ENCODE measurements around the gene RAPH1. TPM values are rescaled to one million over a fixed set of nuclear protein-coding genes. Genes with fewer than 3 reads are reported as not detected.
"Not testable (repeated sequence)": the region's sequence is repeated elsewhere in the genome, so short reads cannot be mapped to it uniquely, and the experiment has no call there.

Gene RAPH1
- total and polyA plus RNA-seq, 11 donors = 3.6 to 30.4 (median 16.2) TPM

DNA sequence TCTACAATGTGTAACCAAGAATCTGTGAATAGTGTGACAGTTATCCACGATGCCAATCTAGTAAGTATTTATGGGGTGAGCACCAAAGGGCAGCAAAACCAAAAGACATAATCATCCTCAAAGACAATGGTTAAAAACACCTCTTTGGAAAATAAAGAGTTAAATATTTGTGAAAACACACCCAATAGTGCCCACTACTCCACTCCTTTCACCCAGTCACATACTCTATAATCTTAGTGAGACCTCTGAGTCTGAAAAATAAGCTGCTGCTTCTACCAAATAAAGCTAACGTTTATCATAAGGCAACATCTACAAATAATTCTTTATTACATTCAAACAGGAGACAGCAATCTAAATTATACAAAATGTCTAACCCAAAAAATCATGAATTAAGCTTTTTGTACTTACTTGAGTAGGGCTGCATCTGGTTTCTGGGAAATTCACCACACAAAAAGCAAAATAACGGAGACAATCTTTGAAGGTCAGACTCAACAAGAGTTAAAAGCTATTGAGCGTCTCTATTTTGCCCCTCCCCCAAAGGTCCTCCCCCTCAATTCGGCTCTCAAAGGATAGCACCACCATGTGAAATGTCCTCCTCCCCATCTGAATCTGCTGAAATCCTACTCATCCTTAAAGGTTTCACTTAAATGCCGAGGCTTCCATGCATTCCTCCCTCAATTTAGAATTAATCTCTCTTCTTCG, 2.0 kb downstream of the RAPH1 start:
- peak in 2 of 5 donors; percentile 28 to 42 for DNase-seq
- no peak for ATAC-seq
- peaks cover 0 to 4% (median 0%) of the 10 kb centered on the region in 12 donors for H3K9me3 ChIP-seq
- TF ChIP-seq CTCF (IDR thresholded peaks at IDR 0.05) (no peak), POLR2A (IDR thresholded peaks at IDR 0.05) (no peak)
- H3K27ac ChIP-seq = peak overlapping the region in 8 of 12 donors; percentile 21 to 98 (median 94)
- peaks cover 0 to 37% (median 16%) of the 10 kb centered on the region in 12 donors for H3K4me1 ChIP-seq
- peak overlapping the region; percentile 65 to 98 (median 96) for H3K4me3 ChIP-seq
- H3K36me3 ChIP-seq = no peaks in the 10 kb centered on the region
- H3K27me3 ChIP-seq = no peaks in the 10 kb centered on the region
- intact Hi-C loops (cut with DNase I) = loop anchor here in 5 of 10 donors (5.0 to 10.0 kb wide), 6 partner anchors 36 to 249 kb away; no protein-coding TSS in a partner anchor
- WGBS, 4 donors = 21 to 29% (median 27%) methylated on average over 7 of the region's 7 CpGs

- Histone ChIP-seq H3K4me3 (no peak overlapping the region), H3K27ac (no peak overlapping the region), H3K9me3 (no peaks in the 10 kb centered on the region), H3K27me3 (no peaks in the 10 kb centered on the region), H3K36me3 (no peaks in the 10 kb centered on the region), H3K4me1 (peaks cover 0 to 31% (median 10%) of the 10 kb centered on the region in 12 donors)
- DNase-seq (no peak), ATAC-seq (no peak)
- WGBS, 4 donors = 83 to 86% (median 85%) methylated on average over 3 of the region's 3 CpGs
- intact Hi-C loops (cut with DNase I) = no loop called here
- TF ChIP-seq POLR2A (IDR thresholded peaks at IDR 0.05) = no peak
- no peak for TF ChIP-seq CTCF (IDR thresholded peaks at IDR 0.05)
Measured at GRCh38 chr2:203527719-203528118, 7.4 kb downstream of the RAPH1 start.

DNA sequence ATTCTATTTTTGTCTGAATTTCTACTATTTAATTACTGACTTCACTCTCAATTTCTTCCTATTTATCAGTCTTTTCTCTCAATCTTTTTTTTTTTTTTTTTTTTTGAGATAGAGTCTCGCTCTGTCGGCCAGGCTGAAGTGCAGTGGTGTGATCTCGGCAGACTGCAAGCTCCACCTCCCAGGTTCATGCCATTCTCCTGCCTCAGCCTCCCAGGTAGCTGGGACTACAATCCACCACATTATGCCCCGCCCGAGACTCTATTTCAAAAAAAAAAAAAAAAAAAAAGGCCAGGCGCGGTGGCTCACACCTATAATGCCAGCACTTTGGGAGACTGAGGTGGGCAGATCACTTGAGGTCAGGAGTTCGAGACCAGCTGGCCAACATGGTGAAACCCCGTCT, 21.8 kb downstream of the RAPH1 start:
- DNase-seq; intact Hi-C loops (cut with DNase I); H3K4me3 ChIP-seq; H3K4me1 ChIP-seq; H3K27ac ChIP-seq; H3K27me3 ChIP-seq; H3K36me3 ChIP-seq; ATAC-seq: not testable (repeated sequence)
- peaks cover 0 to 12% (median 0%) of the 10 kb centered on the region in 12 donors for H3K9me3 ChIP-seq
- 91 to 95% (median 93%) methylated on average over 9 of the region's 9 CpGs for WGBS, 4 donors

GRCh38 chr2:203510941-203511305, 24.2 kb downstream of the RAPH1 start:
- no peaks in the 10 kb centered on the region for H3K36me3 ChIP-seq
- TF ChIP-seq POLR2A (IDR thresholded peaks at IDR 0.05) (no peak), CTCF (IDR thresholded peaks at IDR 0.05) (no peak)
- H3K4me3 ChIP-seq = no peak overlapping the region
- H3K4me1 ChIP-seq = peaks cover 0 to 8% (median 0%) of the 10 kb centered on the region in 12 donors
- no peak for DNase-seq
- H3K9me3 ChIP-seq = no peaks in the 10 kb centered on the region
- H3K27ac ChIP-seq = no peak overlapping the region
- ATAC-seq = no peak
- WGBS, 4 donors = 69 to 79% (median 71%) methylated on average over 1 of the region's 1 CpG
- H3K27me3 ChIP-seq = no peaks in the 10 kb centered on the region
- intact Hi-C loops (cut with DNase I) = no loop called here
